Stimulated activated memory B cell treated with anti-CD40 and anti-IgM and Interleukin-4, amounts not matched to agents 10 μg/mL and 1 μg/mL and 100 μg/mL, for 72 hours (primary cell): ENCODE measurements around the gene GABARAP.

ENCODE experiments used
- ATAC-seq: fragments of 150-1000 bp; cut with Tn5 transposase; 2 replicates; pipeline ENCODE4 v1.10.0; 2021
- H3K27ac Mint-ChIP-seq: one replicate; pipeline ENCODE4 v1.8.0; 2022; ENCODE audit warnings: mild to moderate bottlenecking, mixed read lengths
- H3K27me3 Mint-ChIP-seq: one replicate; pipeline ENCODE4 v1.8.0; 2022; ENCODE audit warnings: mixed read lengths
- H3K36me3 Mint-ChIP-seq: one replicate; pipeline ENCODE4 v1.8.0; 2022; ENCODE audit warnings: mixed read lengths
- H3K4me1 Mint-ChIP-seq: one replicate; pipeline ENCODE4 v1.8.0; 2022; ENCODE audit warnings: mixed read lengths
- H3K4me3 Mint-ChIP-seq: one replicate; pipeline ENCODE4 v1.8.0; 2022; ENCODE audit warnings: mild to moderate bottlenecking, moderate library complexity, mixed read lengths
- H3K9me3 Mint-ChIP-seq: one replicate; pipeline ENCODE4 v1.8.0; 2022; ENCODE audit warnings: mixed read lengths

Gene GABARAP

DNA sequence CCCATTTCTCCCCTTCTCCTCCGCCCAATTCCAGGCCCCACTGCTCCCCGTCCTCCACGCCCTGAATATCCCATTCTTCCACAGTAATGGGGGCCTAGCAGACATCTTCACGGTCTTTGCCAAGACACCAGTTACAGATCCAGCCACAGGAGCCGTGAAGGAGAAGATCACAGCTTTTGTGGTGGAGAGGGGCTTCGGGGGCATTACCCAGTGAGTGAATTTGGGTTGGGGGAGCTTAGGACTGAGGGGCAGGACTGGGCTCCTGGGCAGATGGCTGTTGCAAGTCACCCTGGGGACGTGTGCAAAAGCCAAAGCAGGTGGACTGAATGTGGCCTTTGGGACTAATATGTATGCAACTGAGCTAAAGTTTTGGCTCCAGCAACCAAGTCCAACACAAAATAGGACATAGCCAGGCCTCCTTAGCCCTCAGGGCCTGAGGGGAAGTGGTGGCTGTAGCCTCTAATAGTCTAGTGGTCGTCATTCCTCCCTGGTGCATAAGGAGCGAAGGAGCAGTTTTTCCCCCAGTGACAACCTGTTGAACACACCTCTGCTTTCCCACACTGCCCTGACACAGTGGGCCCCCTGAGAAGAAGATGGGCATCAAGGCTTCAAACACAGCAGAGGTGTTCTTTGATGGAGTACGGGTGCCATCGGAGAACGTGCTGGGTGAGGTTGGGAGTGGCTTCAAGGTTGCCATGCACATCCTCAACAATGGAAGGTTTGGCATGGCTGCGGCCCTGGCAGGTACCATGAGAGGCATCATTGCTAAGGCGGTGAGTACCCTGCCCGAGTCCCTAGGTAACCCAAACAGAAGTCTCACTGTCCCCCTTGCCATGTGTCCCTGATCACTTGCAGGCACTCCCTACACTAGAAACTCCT lies 19.9 kb downstream of the GABARAP start:
- ATAC-seq, result no peak
- H3K36me3 Mint-ChIP-seq, result peaks cover 14% of the 10 kb centered on the region
- no peak overlapping the region for H3K4me3 Mint-ChIP-seq
- H3K4me1 Mint-ChIP-seq, result peaks cover 39% of the 10 kb centered on the region
- no peaks in the 10 kb centered on the region for H3K27me3 Mint-ChIP-seq
- no peaks in the 10 kb centered on the region for H3K9me3 Mint-ChIP-seq
- H3K27ac Mint-ChIP-seq, result peak overlapping the region; percentile 85

GRCh38 chr17:7221278-7222092 lies 20.8 kb downstream of the GABARAP start:
- Mint-ChIP-seq H3K4me3 (peak overlapping the region; percentile 91), H3K36me3 (peaks cover 9% of the 10 kb centered on the region), H3K9me3 (no peaks in the 10 kb centered on the region), H3K27ac (peak overlapping the region; percentile 85), H3K4me1 (peaks cover 44% of the 10 kb centered on the region), H3K27me3 (no peaks in the 10 kb centered on the region)
- ATAC-seq, result no peak

DNA sequence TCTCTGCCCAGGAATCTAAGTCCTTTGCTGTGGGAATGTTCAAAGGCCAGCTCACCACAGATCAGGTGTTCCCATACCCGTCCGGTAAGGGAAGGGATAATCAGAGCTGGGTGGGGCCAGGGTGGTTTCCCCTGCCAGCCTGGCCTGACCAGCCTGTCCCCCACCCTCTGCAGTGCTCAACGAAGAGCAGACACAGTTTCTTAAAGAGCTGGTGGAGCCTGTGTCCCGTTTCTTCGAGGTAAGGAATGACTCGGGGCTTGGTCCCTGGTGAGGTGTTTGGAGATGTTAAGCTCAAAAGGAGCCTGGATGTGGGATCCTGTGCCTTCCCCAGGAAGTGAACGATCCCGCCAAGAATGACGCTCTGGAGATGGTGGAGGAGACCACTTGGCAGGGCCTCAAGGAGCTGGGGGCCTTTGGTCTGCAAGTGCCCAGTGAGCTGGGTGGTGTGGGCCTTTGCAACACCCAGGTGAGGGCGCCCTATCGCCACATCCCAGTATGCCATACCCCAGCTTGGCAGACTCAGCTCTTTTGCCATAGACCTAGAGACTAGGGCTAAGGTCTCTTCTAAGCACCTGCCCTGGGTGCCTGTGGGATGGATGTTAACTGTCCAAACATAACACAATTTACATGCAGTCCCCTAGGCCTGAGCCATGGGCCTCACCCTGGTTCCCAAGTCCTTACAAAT lies 21.5 kb downstream of the GABARAP start:
- ATAC-seq, result peak; percentile 59
- peaks cover 51% of the 10 kb centered on the region for H3K4me1 Mint-ChIP-seq
- H3K27ac Mint-ChIP-seq, result peak overlapping the region; percentile 85
- no peaks in the 10 kb centered on the region for H3K9me3 Mint-ChIP-seq
- H3K27me3 Mint-ChIP-seq, result no peaks in the 10 kb centered on the region
- H3K4me3 Mint-ChIP-seq, result peak overlapping the region; percentile 91
- H3K36me3 Mint-ChIP-seq, result peaks cover 9% of the 10 kb centered on the region

GRCh38 chr17:7219812-7220592 lies 22.2 kb downstream of the GABARAP start, which contains the start of the genes ACADVL and DLG4:
TSS of gene ACADVL (plus strand) at chr17:7219938. CDS start at chr17:7219985, 47 bp downstream.
TSS of gene DLG4 (minus strand) at chr17:7219836.
- Mint-ChIP-seq H3K4me1 (peaks cover 55% of the 10 kb centered on the region), H3K9me3 (no peaks in the 10 kb centered on the region), H3K36me3 (peaks cover 9% of the 10 kb centered on the region), H3K27ac (peak within 1 kb of the TSS; percentile 85), H3K27me3 (no peaks in the 10 kb centered on the region), H3K4me3 (peak within 1 kb of the TSS; percentile 91)
- peak; percentile 89 for ATAC-seq

GRCh38 chr17:7219229-7219811 lies 22.9 kb downstream of the GABARAP start:
- peaks cover 9% of the 10 kb centered on the region for H3K36me3 Mint-ChIP-seq
- ATAC-seq, result no peak
- H3K27ac Mint-ChIP-seq, result peak overlapping the region; percentile 85
- H3K27me3 Mint-ChIP-seq, result no peaks in the 10 kb centered on the region
- H3K9me3 Mint-ChIP-seq, result no peaks in the 10 kb centered on the region
- peak overlapping the region; percentile 91 for H3K4me3 Mint-ChIP-seq
- peaks cover 62% of the 10 kb centered on the region for H3K4me1 Mint-ChIP-seq

DNA sequence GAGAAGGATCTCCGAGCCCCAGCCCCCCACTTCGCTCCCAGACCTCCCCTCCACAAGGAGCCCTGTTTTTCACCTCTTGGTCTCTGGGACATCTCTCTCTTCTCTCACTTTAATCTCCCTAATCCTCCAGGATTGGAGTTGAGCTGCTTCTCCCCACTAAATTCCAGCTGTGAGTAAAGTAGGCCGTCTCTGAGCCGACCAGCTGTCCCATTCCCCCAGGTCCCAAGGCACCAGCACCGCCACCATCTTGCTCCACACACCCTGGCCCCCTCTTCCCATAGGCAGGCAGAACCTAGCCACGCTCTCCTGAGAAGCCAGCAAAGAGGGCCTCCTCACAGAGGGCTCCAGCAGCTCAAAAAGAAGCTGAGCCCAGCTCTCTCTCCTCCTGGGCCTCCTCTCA lies 23.5 kb downstream of the GABARAP start:
- ATAC-seq, result no peak
- peaks cover 5% of the 10 kb centered on the region for H3K36me3 Mint-ChIP-seq
- H3K27ac Mint-ChIP-seq, result peak overlapping the region; percentile 85
- H3K9me3 Mint-ChIP-seq, result no peaks in the 10 kb centered on the region
- H3K4me3 Mint-ChIP-seq, result peak overlapping the region; percentile 16
- H3K27me3 Mint-ChIP-seq, result no peaks in the 10 kb centered on the region
- peaks cover 68% of the 10 kb centered on the region for H3K4me1 Mint-ChIP-seq

- Mint-ChIP-seq H3K4me3 (no peak overlapping the region), H3K36me3 (no peaks in the 10 kb centered on the region), H3K9me3 (no peaks in the 10 kb centered on the region), H3K4me1 (peaks cover 74% of the 10 kb centered on the region), H3K27me3 (no peaks in the 10 kb centered on the region), H3K27ac (peak overlapping the region; percentile 85)
- no peak for ATAC-seq
Observed at GRCh38 chr17:7218166-7218565, 24.1 kb downstream of the GABARAP start.

DNA sequence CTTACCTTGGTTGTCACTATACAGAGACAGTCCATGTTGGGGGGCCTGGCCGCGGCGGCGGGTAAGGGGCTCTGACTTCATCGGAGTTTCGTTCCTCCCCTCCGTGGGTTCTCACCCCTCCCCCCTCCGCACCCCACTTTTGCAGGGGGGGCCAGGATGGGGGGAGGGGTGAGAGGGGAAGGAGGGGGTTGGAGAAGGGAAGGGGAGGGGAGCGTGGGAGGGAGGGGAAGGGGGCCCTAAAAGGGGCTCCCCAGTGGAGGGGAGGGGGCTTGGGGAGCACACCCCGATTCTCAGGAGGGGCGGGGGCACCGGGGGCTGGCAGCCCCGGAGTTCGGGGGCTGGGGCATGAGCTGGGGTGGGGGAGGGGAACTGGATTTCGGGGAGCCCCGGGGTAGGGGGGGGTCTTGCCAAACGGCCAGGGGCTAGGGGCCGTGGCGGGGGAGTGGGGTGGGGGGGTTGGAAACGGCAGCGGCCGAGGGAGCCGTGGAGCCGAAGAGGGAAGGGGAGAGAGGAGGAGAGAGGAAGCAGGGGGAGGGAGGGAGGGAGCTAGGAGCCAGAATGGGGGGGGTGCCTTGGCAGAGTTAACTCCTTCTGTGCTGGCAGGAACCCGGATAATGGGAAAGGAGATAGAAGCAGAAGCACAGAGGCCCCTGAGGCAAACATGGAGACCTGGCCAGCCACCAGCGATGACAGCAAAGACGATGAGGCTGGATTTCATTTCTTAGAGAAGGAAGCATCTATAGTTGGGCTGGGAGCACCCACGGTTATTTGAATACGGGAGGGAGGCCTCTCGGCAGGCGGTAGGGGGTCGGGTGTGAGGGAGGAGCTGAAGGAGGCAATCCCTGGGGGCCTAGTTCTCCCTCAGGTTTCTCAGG lies 24.9 kb downstream of the GABARAP start:
- Mint-ChIP-seq H3K9me3 (no peaks in the 10 kb centered on the region), H3K27me3 (peaks cover 2% of the 10 kb centered on the region)
- ATAC-seq, result no peak

GRCh38 chr17:7216242-7217112 lies 25.8 kb downstream of the GABARAP start:
- Mint-ChIP-seq H3K27ac (no peak overlapping the region), H3K27me3 (peaks cover 9% of the 10 kb centered on the region), H3K4me3 (peak overlapping the region; percentile 35), H3K9me3 (no peaks in the 10 kb centered on the region), H3K4me1 (peaks cover 72% of the 10 kb centered on the region), H3K36me3 (no peaks in the 10 kb centered on the region)
- no peak for ATAC-seq

More for the DNA sequence above, 24.9 kb downstream of the GABARAP start:
- Mint-ChIP-seq H3K27ac (peak overlapping the region; percentile 85), H3K4me3 (peak overlapping the region; percentile 51), H3K36me3 (no peaks in the 10 kb centered on the region), H3K4me1 (peaks cover 74% of the 10 kb centered on the region)

- Mint-ChIP-seq H3K36me3 (no peaks in the 10 kb centered on the region), H3K4me1 (peaks cover 64% of the 10 kb centered on the region), H3K4me3 (peak overlapping the region; percentile 35), H3K27ac (no peak overlapping the region), H3K9me3 (no peaks in the 10 kb centered on the region), H3K27me3 (peaks cover 9% of the 10 kb centered on the region)
- ATAC-seq, result no peak
Observed at GRCh38 chr17:7215652-7216180, 26.5 kb downstream of the GABARAP start.

- Mint-ChIP-seq H3K36me3 (no peaks in the 10 kb centered on the region), H3K27ac (peak overlapping the region; percentile 71), H3K27me3 (peaks cover 9% of the 10 kb centered on the region), H3K4me3 (peak overlapping the region; percentile 91), H3K4me1 (peaks cover 59% of the 10 kb centered on the region), H3K9me3 (no peaks in the 10 kb centered on the region)
- ATAC-seq, result no peak
Observed at GRCh38 chr17:7215136-7215638, 27.1 kb downstream of the GABARAP start.
